HG03280 (cell line): ENCODE data around the gene UBL3.

Experiments used
- ATAC-seq: cut with Tn5 transposase; IDR thresholded peaks from one replicate; pipeline ENCODE4 v1.9.1; 2021; ENCODE audit warnings: mild to moderate bottlenecking, moderate library complexity; ENCODE audit not compliant: unreplicated experiment

UBL3 gene

GRCh38 chr13:29815336-29815735 lies 35.1 kb downstream of the UBL3 start:
- ATAC-seq: no peak

GRCh38 chr13:29810898-29811297 lies 39.5 kb downstream of the UBL3 start:
- no peak for ATAC-seq

- no peak for ATAC-seq
Observed at GRCh38 chr13:29810145-29810742, 40.2 kb downstream of the UBL3 start.

- ATAC-seq: no peak
Observed at GRCh38 chr13:29808264-29808663, 42.2 kb downstream of the UBL3 start.

- no peak for ATAC-seq
Observed at GRCh38 chr13:29805994-29806979, 44.1 kb downstream of the UBL3 start.

GRCh38 chr13:29803221-29803620 lies 47.2 kb downstream of the UBL3 start:
- ATAC-seq: no peak

- no peak for ATAC-seq
Observed at GRCh38 chr13:29802621-29803020, 47.8 kb downstream of the UBL3 start.

GRCh38 chr13:29801737-29802305 lies 48.6 kb downstream of the UBL3 start:
- no peak for ATAC-seq

- ATAC-seq: no peak
Observed at GRCh38 chr13:29801102-29801501, 49.3 kb downstream of the UBL3 start.

- ATAC-seq: no peak
Observed at GRCh38 chr13:29800687-29801086, 49.7 kb downstream of the UBL3 start.

GRCh38 chr13:29799041-29799440 lies 51.4 kb downstream of the UBL3 start:
- no peak for ATAC-seq

- no peak for ATAC-seq
Observed at GRCh38 chr13:29791997-29792780, 58.2 kb downstream of the UBL3 start.

GRCh38 chr13:29791508-29791907 lies 58.9 kb downstream of the UBL3 start:
- no peak for ATAC-seq

GRCh38 chr13:29786698-29787097 lies 63.7 kb downstream of the UBL3 start:
- no peak for ATAC-seq

GRCh38 chr13:29785978-29786377 lies 64.4 kb downstream of the UBL3 start:
- ATAC-seq: no peak

- no peak for ATAC-seq
Observed at GRCh38 chr13:29782798-29783197, 67.6 kb downstream of the UBL3 start.

- ATAC-seq: no peak
Observed at GRCh38 chr13:29774830-29775229, 75.6 kb downstream of the UBL3 start.

GRCh38 chr13:29771247-29771646 lies 79.2 kb downstream of the UBL3 start:
- no peak for ATAC-seq

- ATAC-seq: no peak
Observed at GRCh38 chr13:29767006-29767405, 83.4 kb downstream of the UBL3 start.

- no peak for ATAC-seq
Observed at GRCh38 chr13:29763436-29764180, 86.8 kb downstream of the UBL3 start.
